Measurements from ENCODE around the gene BARD1. TPM values are rescaled to one million over a fixed set of nuclear protein-coding genes. Genes with fewer than 3 reads are reported as not detected.
"Not testable (repeated sequence)": the region's sequence is repeated elsewhere in the genome, so short reads cannot be mapped to it uniquely, and the experiment has no call there.

BARD1 gene
- total RNA-seq, 5 donors from 2014 or later (not counting 1 experiment from before 2014, with no cell fraction given) = 6.7 to 12.1 (median 11.1) TPM

DNA sequence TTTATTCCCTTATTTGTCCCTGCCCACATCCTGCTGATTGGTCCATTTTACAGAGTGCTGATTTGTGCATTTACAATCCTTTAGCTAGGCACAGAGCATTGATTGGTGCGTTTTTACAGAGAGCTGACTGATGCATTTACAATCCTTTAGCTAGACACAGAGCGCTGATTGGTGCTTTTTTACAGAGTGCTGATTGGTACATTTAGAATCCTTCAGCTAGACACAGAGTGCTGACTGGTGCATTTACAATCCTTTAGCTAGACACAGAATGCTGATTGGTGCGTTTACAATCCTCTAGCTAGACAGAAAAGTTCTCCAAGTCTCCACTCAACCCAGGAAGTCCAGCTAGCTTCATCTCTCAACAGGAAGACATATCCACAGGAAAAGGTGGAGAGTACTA, 91.6 kb downstream of the BARD1 start:
- POLR2A ChIA-PET = interaction anchor here in 1 of 2 donors (0.6 kb wide), 1 partner anchor 8 kb away, joined by 3 read pairs; no protein-coding TSS in a partner anchor

DNA sequence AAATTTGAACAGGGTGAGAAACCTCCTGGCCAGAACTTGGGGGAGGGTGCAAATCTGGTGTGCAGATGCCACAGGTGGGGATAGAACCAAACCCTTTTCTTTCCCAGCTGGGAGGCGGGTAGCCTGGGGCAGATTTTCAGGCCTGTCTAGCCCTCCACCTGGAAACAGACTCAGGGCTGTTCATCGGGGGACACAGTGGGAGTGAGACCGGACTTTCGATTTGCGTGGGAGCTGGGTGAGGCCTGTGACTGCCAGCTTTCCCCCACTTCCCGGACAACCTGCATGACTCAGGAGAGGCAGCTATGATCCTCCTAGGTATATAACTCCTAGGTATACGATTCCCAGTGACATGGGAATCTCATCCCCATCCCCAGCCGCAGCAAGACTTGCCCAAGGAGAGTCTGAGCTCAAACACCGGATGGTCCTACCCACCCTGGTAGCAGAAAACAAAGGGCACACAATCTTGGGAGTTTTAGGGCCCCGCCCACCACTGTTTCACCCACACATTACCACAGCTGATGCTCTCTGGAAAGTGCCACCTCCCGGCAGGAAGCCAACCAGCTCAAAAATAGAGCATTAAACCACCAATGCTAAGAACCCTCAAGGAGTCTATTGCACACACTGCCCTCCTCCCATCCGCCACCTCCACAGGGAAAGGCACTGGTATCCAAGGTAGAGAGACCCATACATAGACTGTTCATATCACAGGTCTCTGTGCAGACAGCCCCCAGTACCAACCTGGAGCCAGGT, 92.5 kb downstream of the BARD1 start:
- Mint-ChIP-seq H3K36me3 (peaks cover 31% of the 10 kb centered on the region), H3K4me1 (peaks cover 0 to 5% (median 0%) of the 10 kb centered on the region in 3 donors), H3K4me3 (no peak overlapping the region), H3K9me3 (peaks cover 0 to 21% (median 8%) of the 10 kb centered on the region in 3 donors), H3K27me3 (no peaks in the 10 kb centered on the region), H3K27ac (peak overlapping the region in 1 of 2 donors; percentile 2)
- Histone ChIP-seq H3K4me1 (ENCODE audit: control insufficient read depth in 1 of 2, extremely low read depth in 1 of 2, insufficient read depth in 2 of 2, low read length in 2 of 2) (peaks cover 0 to 5% of the 10 kb centered on the region in 2 experiments), H3K4me3 (ENCODE audit: control insufficient read depth in 1 of 2, extremely low read depth in 1 of 2, low read length in 1 of 2) (no peak overlapping the region), H3K9me3 (no peaks in the 10 kb centered on the region), H3K27me3 (replicated peaks in 1 of 2; ENCODE audit: control insufficient read depth in 2 of 2, extremely low read depth in 1 of 2, insufficient read depth in 2 of 2, low read length in 1 of 2) (no peaks in the 10 kb centered on the region), H3K27ac (ENCODE audit: low read length) (no peak overlapping the region), H3K36me3 (ENCODE audit: control insufficient read depth in 2 of 2, extremely low read depth in 1 of 2, insufficient read depth in 1 of 2, low read length in 1 of 2) (no peaks in the 10 kb centered on the region)
- 82% methylated on average over 11 of the region's 12 CpGs for WGBS (ENCODE audit: insufficient coverage)
- DNase-seq (no peak), ATAC-seq (replicated peaks in 1 of 4) (no peak)
- ChIA-PET CTCF (no interaction called here), POLR2A (no interaction called here)

More for the DNA sequence above, 91.6 kb downstream of the BARD1 start:
- H3K36me3 ChIP-seq (ENCODE audit: control insufficient read depth in 2 of 2, extremely low read depth in 1 of 2, insufficient read depth in 1 of 2, low read length in 1 of 2); DNase-seq; H3K27ac ChIP-seq (ENCODE audit: low read length); H3K27ac Mint-ChIP-seq; H3K4me3 Mint-ChIP-seq; H3K4me1 ChIP-seq (ENCODE audit: control insufficient read depth in 1 of 2, extremely low read depth in 1 of 2, insufficient read depth in 2 of 2, low read length in 2 of 2); H3K27me3 ChIP-seq (replicated peaks in 1 of 2; ENCODE audit: control insufficient read depth in 2 of 2, extremely low read depth in 1 of 2, insufficient read depth in 2 of 2, low read length in 1 of 2); CTCF ChIA-PET; H3K4me1 Mint-ChIP-seq; H3K9me3 ChIP-seq; ATAC-seq (replicated peaks in 1 of 4); H3K27me3 Mint-ChIP-seq; H3K4me3 ChIP-seq (ENCODE audit: control insufficient read depth in 1 of 2, extremely low read depth in 1 of 2, low read length in 1 of 2): not testable (repeated sequence)
- whole genome bisulfite sequencing (ENCODE audit: insufficient coverage) = 100% methylated on average over 2 of the region's 3 CpGs
- H3K36me3 Mint-ChIP-seq = peaks cover 31% of the 10 kb centered on the region
- peaks cover 0 to 21% (median 8%) of the 10 kb centered on the region in 3 donors for H3K9me3 Mint-ChIP-seq

DNA sequence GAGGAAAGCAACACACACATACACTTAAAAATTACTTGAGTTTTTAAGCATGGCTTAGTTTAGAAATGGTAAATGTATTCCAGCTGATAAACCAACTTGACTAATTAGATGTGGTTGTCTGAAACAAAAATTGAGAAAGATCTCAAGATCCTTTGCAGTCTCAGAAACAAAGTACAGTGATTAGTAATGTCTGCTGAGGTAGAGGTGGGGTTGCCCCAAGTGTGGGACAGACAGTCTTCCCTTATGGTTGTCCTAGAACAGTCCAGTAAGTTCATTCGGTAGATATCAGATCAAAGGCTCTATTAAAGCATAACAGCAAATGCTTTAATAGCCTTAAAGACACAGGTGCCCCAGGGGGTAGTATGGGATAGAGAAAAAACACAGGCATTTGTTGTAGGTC, 94.5 kb downstream of the BARD1 start:
- no peaks in the 10 kb centered on the region for H3K27me3 Mint-ChIP-seq
- DNase-seq = no peak
- CTCF ChIA-PET = no interaction called here

DNA sequence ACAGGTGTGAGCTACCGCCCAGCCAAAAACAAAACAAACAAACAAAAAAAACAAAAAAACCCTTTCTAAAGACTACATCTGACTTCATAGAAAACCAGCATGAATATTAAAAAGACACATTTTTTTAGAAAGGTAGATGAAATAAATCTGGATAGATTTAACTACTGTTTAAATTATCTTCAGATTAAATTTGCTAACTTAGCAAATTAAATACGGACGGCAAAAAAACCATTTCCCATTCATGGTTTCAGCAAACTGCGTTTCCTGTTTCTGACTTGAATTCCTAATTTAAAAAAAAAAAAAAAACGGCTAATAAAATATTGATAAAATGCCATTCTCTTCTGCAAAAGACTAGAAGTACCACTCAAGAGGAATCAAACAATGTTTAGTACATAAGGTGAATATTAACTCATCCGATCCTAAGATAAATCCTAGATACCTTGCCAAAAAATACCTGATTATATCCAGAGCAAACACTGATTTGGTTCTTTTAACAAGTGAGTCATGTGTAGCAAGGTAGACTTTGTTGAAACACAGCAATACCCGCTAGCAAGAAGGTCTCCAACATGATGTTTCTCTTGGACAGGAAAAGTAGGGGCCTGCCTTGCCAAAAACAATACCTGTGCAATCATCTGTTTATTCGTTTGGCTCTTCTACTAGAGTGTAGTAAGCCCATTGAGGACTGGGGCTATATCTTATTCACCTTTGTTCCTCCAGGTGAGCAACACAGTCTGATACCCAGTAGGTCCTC, 96.2 kb downstream of the BARD1 start:
- Histone ChIP-seq H3K9me3 (no peaks in the 10 kb centered on the region), H3K4me1 (ENCODE audit: control insufficient read depth in 1 of 2, extremely low read depth in 1 of 2, insufficient read depth in 2 of 2, low read length in 2 of 2) (peaks cover 0 to 5% of the 10 kb centered on the region in 2 experiments), H3K4me3 (ENCODE audit: control insufficient read depth in 1 of 2, extremely low read depth in 1 of 2, low read length in 1 of 2) (no peak overlapping the region), H3K27ac (ENCODE audit: low read length) (no peak overlapping the region), H3K36me3 (ENCODE audit: control insufficient read depth in 2 of 2, extremely low read depth in 1 of 2, insufficient read depth in 1 of 2, low read length in 1 of 2) (no peaks in the 10 kb centered on the region), H3K27me3 (replicated peaks in 1 of 2; ENCODE audit: control insufficient read depth in 2 of 2, extremely low read depth in 1 of 2, insufficient read depth in 2 of 2, low read length in 1 of 2) (no peaks in the 10 kb centered on the region)
- Mint-ChIP-seq H3K4me3 (no peak overlapping the region), H3K27me3 (no peaks in the 10 kb centered on the region), H3K36me3 (peaks cover 11% of the 10 kb centered on the region), H3K4me1 (peaks cover 6 to 16% (median 6%) of the 10 kb centered on the region in 3 donors), H3K9me3 (peaks cover 0 to 4% (median 4%) of the 10 kb centered on the region in 3 donors), H3K27ac (no peak overlapping the region)
- CTCF ChIA-PET = no interaction called here
- no CpG with 5 or more reads among the region's 8 CpGs for WGBS (ENCODE audit: insufficient coverage)
- DNase-seq (no peak), ATAC-seq (replicated peaks in 1 of 4) (no peak)
- POLR2A ChIA-PET = no interaction called here

More for the DNA sequence above, 94.5 kb downstream of the BARD1 start:
- H3K27ac ChIP-seq (ENCODE audit: low read length) = no peak overlapping the region
- no peaks in the 10 kb centered on the region for H3K27me3 ChIP-seq (replicated peaks in 1 of 2; ENCODE audit: control insufficient read depth in 2 of 2, extremely low read depth in 1 of 2, insufficient read depth in 2 of 2, low read length in 1 of 2)
- no CpG with 5 or more reads among the region's 1 CpG for WGBS (ENCODE audit: insufficient coverage)
- no peaks in the 10 kb centered on the region for H3K36me3 ChIP-seq (ENCODE audit: control insufficient read depth in 2 of 2, extremely low read depth in 1 of 2, insufficient read depth in 1 of 2, low read length in 1 of 2)
- Mint-ChIP-seq H3K4me1 (peaks cover 6 to 11% (median 6%) of the 10 kb centered on the region in 3 donors), H3K36me3 (peaks cover 17% of the 10 kb centered on the region), H3K27ac (no peak overlapping the region), H3K4me3 (no peak overlapping the region), H3K9me3 (peaks cover 0 to 6% (median 4%) of the 10 kb centered on the region in 3 donors)
- ATAC-seq (replicated peaks in 1 of 4) = no peak
- no peaks in the 10 kb centered on the region for H3K9me3 ChIP-seq
- no peak overlapping the region for H3K4me3 ChIP-seq (ENCODE audit: control insufficient read depth in 1 of 2, extremely low read depth in 1 of 2, low read length in 1 of 2)
- peaks cover 0 to 5% of the 10 kb centered on the region in 2 experiments for H3K4me1 ChIP-seq (ENCODE audit: control insufficient read depth in 1 of 2, extremely low read depth in 1 of 2, insufficient read depth in 2 of 2, low read length in 2 of 2)
- POLR2A ChIA-PET = no interaction called here

DNA sequence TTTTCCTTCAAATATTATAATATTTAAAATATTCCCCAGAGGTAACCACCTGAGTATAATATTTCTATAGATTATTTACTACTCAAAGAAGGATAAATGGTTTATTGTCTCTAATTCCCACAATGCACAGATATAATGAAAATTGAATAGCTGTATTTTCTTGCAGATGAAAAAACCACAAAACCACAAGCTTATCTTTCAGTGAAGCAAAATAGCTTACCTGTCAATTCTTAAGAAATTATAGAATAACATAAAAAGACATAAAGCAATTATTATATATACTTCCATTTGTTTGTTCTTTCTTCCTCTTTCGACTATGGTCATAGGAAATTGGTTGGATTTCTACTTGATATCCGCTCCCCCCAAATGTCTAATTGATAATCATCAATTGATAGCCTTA, 98.8 kb downstream of the BARD1 start:
- no peaks in the 10 kb centered on the region for H3K27me3 ChIP-seq (replicated peaks in 1 of 2; ENCODE audit: control insufficient read depth in 2 of 2, extremely low read depth in 1 of 2, insufficient read depth in 2 of 2, low read length in 1 of 2)
- no peak overlapping the region for H3K4me3 ChIP-seq (ENCODE audit: control insufficient read depth in 1 of 2, extremely low read depth in 1 of 2, low read length in 1 of 2)
- no peak overlapping the region for H3K4me3 Mint-ChIP-seq
- ATAC-seq (replicated peaks in 1 of 4) (no peak), DNase-seq (no peak)
- H3K9me3 ChIP-seq = no peaks in the 10 kb centered on the region
- H3K27ac ChIP-seq (ENCODE audit: low read length) = no peak overlapping the region
- H3K4me1 ChIP-seq (ENCODE audit: control insufficient read depth in 1 of 2, extremely low read depth in 1 of 2, insufficient read depth in 2 of 2, low read length in 2 of 2) = no peaks in the 10 kb centered on the region
- H3K36me3 ChIP-seq (ENCODE audit: control insufficient read depth in 2 of 2, extremely low read depth in 1 of 2, insufficient read depth in 1 of 2, low read length in 1 of 2) = no peaks in the 10 kb centered on the region
- ChIA-PET POLR2A (interaction anchor here in 1 of 2 donors (1.0 kb wide), 1 partner anchor 15 kb away, joined by 5 read pairs; no protein-coding TSS in a partner anchor), CTCF (interaction anchor here in 1 of 2 donors (0.6 kb wide), 1 partner anchor 40 kb away, joined by 3 read pairs; no protein-coding TSS in a partner anchor)
- H3K36me3 Mint-ChIP-seq = no peaks in the 10 kb centered on the region
- no CpG with 5 or more reads among the region's 2 CpGs for WGBS (ENCODE audit: insufficient coverage)
- H3K9me3 Mint-ChIP-seq = no peaks in the 10 kb centered on the region
- H3K4me1 Mint-ChIP-seq = peaks cover 6 to 11% (median 6%) of the 10 kb centered on the region in 3 donors
- H3K27me3 Mint-ChIP-seq = no peaks in the 10 kb centered on the region
- no peak overlapping the region for H3K27ac Mint-ChIP-seq

DNA sequence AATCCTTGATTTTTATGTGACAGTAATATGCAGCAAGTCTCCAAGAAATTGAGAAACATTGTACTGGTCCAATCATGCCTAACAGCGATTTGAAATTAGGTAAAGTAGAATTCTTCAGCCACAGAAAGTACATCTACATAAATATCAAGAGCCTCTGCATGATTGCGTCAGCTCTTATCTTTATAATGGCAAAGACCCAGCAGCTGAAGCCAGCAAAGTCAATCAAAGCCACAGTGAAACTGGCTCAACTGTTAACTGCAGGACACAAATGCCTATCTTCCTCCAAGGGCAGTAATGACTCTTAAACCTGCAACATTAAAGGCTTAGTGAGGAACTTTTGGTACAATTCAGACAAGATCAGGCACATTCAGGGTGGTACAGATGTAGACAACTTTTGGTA, 102.5 kb downstream of the BARD1 start:
- Histone ChIP-seq H3K27me3 (replicated peaks in 1 of 2; ENCODE audit: control insufficient read depth in 2 of 2, extremely low read depth in 1 of 2, insufficient read depth in 2 of 2, low read length in 1 of 2) (no peaks in the 10 kb centered on the region), H3K4me1 (ENCODE audit: control insufficient read depth in 1 of 2, extremely low read depth in 1 of 2, insufficient read depth in 2 of 2, low read length in 2 of 2) (no peaks in the 10 kb centered on the region), H3K27ac (ENCODE audit: low read length) (no peak overlapping the region), H3K36me3 (ENCODE audit: control insufficient read depth in 2 of 2, extremely low read depth in 1 of 2, insufficient read depth in 1 of 2, low read length in 1 of 2) (no peaks in the 10 kb centered on the region), H3K4me3 (ENCODE audit: control insufficient read depth in 1 of 2, extremely low read depth in 1 of 2, low read length in 1 of 2) (no peak overlapping the region), H3K9me3 (no peaks in the 10 kb centered on the region)
- H3K4me3 Mint-ChIP-seq = no peak overlapping the region
- no CpG with 5 or more reads among the region's 2 CpGs for WGBS (ENCODE audit: insufficient coverage)
- ATAC-seq (replicated peaks in 1 of 4) (no peak), DNase-seq (no peak)
- H3K9me3 Mint-ChIP-seq = peaks cover 0 to 4% (median 2%) of the 10 kb centered on the region in 3 donors
- H3K36me3 Mint-ChIP-seq = no peaks in the 10 kb centered on the region
- H3K27ac Mint-ChIP-seq = no peak overlapping the region
- ChIA-PET POLR2A (no interaction called here), CTCF (no interaction called here)
- peaks cover 6 to 11% (median 6%) of the 10 kb centered on the region in 3 donors for H3K4me1 Mint-ChIP-seq
- H3K27me3 Mint-ChIP-seq = no peaks in the 10 kb centered on the region

Data from T-cell (primary cell).